Amniotic stem cell (primary cell): ENCODE data around the gene MYT1.
"Not testable (repeated sequence)": the region's sequence is repeated elsewhere in the genome, so short reads cannot be mapped to it uniquely, and the experiment has no call there.

Source experiments
- DNase-seq: peaks from one replicate; lab custom pipeline; 2025; lab: John Stamatoyannopoulos, UW

Gene MYT1

DNA sequence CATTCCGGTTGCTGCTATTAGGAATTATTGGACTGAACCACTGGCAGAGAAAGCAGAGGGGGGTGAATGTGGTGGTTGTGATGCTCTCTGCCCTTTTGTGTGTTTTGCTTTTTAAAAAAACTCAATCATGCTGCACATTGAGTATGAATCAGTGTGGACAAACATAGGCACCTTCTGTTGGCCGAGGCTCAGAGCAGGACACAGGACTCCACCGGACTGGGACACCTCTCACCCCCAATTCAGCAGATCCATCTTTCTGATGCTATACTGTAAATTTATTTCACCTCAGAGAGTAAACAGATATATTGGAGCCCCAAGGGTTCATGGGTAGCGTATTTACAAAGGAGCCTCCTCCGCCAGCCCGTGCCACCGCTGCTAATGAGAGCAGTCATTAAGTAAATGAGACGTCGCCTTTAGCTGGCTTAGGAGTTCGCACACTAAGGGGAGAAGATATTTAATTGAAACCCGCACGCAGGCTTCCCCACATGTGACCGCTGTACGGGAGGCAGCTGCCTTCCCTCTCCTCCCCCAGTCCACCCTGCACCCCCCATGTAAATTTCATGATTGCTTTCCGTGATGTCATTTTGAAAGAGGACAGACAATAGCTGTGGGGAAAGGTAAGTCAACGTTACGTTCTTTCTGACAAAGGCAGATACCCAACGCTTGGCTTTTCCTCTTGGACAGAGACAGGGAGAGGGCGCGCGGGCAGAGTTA, at the start of gene MYT1:
TSS of gene MYT1 (plus strand) at position 330 of the 714 bp plus-strand sequence. CDS start 34,410 bp downstream, outside the sequence.
- no peak for DNase-seq

DNA sequence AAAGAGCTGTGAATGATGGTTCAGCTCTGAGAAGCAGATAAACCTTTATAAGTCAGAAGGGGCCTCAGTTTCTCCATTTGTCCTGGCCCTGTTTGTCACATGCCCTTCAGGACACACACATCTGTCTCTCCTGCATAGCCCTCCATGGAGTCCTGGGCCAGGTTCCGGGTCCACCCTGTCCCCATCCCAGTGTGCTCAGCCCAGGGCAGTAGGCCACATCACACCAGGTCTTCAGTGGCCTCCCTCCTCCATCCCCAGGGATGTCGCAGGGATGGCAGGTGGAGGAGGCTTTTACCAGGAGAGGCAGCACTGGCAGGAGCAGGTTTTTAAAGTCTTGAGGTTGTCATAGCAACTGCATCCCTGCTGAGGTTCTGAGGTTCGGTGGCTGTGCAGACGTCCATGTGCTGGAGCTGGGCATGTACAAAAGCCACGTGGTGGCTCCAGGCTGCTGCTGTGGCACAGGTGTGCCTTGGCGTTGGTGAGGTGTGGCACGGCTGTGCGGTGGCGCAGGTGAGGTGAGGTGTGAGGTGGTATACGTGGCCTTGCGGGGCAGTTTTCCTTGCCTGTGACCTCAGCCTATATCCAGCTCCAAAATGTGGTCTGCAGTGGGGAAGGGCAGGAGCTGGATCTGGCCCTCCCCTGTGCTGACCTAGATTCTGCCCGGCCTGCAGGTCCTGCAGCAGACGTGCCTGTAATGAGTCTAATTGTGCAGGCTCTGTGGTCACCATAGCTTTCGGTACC, 48.9 kb upstream of the MYT1 start:
- no peak for DNase-seq

DNA sequence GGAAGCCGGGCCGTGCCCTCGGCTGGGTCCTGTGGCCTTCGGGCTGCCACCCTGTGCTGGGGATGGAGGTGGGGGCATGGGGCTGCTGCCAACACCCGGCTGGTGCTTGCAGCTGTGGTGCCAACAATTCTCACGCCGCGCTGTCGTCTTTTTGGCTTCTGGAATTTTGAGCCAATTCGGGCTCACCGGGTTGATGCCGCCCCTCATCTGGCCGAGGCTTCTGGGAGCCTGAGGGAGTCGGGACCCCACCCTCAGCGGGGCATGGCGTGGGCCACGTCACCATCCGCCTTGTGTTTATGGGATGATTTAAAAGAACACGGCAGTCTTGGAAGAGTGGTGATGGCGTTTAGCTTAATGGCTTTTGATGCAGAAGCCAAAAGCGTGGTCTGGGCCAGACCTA, 48.2 kb upstream of the MYT1 start:
- DNase-seq, result no peak

DNA sequence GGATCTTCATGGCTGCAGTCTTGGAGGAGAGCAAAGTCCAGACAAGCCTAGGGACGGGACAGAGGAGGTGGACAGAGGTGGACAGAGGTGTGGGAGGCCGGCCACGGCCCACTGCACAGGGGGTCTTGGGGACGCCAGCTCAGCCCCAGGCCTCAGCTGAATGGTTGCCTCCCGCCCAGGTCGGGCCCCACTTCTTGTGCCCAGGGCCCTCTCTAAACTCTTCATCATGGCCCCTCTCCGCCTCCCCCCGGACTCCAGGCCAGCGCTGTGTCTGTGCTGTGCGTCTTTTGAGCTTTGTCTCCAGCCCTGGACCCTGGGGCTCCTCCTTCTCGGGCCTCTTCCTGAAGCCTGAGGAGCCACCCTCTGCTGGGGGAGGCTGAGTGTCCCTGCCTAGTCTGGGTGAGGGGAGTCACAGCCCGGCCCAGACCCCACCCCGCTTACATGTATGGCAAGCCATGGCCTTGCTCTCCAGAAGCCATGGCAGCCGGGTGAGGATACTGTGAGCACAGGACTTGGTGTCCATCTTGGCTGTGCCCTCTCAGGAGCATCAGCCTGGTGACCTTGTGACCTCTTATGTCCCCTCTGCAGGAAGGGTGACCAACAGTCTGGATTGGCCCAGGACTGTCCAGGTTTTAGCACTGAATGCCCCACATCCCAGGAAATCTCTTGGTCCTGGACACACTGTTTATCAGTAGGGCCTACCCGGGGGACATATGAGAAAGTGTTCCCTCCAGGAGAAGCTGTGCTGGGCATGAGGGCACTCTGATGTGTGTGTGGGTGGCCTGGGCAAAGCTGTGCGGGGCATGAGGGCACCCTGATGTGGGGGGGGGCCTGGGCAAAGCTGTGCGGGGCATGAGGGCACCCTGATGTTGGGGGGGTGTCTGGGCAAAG, 47.5 kb upstream of the MYT1 start:
- DNase-seq, result no peak

DNA sequence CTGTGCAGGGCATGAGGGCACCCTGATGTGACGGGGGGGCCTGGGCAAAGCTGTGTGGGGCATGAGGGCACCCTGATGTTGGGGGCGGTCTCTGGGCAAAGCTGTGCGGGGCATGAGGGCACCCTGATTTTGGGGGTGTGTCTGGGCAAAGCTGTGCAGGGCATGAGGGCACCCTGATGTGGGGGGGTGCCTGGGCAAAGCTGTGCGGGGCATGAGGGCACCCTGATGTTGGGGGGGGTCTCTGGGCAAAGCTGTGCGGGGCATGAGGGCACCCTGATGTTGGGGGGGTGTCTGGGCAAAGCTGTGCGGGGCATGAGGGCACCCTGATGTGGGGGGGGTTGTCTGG, 46.8 kb upstream of the MYT1 start:
- DNase-seq, result not testable (repeated sequence)

DNA sequence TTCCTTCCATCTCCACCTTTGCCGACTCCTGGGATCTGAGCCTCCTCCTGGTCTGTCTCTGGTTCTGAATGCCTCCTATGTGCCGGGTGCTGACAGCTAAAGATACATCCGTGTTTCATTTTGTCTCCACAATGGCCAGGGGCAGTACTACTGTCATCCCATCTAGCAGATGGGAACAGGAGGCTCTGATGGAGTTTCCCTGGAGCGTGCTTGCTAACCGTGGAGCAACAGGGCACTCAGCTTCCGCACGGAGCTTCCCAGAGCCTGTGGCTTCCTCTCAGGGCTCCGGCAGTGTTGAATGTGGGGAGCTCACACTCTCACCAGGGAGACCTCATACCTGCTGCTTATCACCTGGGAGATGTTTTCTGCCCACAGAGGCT, 45.0 kb upstream of the MYT1 start:
- DNase-seq, result no peak

DNA sequence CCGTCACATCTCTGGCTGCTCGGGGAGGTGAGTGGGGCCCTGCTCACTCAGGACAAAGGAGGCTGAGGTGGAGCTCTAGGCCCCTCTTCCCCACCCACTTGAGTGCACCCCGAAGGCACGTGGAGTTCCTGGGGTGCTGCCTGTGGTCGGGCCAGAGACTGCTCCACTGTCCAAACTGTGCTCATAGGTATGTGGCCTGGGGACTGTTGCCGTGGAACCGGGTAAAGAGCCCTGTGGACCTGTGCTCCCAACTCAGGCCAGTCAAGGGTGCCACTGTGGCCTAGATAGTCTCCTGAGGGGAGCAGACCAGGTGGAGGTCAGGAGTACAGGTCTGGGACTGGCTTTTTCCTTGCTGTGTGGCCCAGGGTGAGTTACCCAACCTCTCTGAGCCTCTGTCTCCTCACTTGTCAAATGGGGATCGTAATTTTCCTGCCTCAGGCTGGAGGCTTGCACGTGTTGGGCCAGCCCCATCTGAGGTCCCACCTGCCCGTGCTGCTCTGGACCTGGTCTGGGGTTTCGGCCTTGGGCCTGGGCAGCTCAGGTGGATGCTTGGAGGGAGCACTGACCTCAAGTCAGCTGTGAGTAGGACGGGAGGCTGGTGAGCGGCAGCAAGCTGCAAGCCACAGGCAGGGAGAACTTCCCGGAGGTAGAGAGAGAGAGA, 44.4 kb upstream of the MYT1 start:
- DNase-seq, result no peak

DNA sequence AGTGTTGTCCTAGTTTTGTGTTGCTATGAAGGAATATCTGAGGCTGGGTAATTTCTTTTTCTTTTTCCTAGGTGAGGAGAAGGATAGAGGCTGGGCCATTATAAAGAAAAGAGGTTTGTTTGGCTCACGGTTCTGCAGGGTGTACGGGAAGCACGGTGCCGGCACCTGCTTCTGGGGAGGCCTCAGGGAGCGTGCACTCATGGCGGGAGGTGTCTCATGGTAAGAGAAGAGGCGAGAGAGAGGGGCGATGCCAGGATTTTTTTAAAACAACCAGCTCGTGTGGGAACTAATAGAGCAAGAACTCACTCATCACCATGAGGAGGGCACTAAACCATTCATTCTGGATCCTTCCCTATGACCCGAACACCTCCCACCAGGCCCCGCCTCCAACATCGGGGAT, 42.7 kb upstream of the MYT1 start:
- DNase-seq, result no peak

DNA sequence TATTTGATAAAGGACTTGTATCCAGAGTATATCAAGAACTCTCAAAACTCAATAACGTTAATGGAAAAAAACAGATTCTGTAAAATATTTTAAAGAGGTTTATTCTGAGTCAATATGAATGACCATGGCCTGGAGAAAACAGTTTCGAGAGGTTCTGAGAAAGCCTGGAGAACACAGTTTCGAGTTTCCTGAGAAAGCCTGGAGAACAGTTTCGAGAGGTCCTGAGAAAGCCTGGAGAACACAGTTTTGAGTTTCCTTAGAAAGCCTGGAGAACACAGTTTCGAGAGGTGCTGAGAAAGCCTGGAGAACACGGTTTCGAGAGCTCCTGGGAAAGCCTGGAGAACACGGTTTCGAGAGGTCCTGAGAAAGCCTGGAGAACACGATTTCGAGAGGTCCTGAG, 41.3 kb upstream of the MYT1 start:
- not testable (repeated sequence) for DNase-seq

DNA sequence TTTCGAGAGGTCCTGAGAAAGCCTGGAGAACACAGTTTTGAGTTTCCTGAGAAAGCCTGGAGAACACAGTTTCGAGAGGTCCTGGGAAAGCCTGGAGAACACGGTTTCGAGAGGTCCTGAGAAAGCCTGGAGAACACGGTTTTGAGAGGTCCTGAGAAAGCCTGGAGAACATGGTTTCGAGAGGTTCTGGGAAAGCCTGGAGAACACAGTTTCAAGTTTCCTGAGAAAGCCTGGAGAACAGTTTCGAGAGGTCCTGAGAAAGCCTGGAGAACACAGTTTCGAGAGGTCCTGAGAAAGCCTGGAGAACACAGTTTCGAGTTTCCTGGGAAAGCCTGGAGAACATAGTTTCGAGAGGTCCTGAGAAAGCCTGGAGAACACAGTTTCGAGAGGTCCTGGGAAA, 40.7 kb upstream of the MYT1 start:
- not testable (repeated sequence) for DNase-seq

DNA sequence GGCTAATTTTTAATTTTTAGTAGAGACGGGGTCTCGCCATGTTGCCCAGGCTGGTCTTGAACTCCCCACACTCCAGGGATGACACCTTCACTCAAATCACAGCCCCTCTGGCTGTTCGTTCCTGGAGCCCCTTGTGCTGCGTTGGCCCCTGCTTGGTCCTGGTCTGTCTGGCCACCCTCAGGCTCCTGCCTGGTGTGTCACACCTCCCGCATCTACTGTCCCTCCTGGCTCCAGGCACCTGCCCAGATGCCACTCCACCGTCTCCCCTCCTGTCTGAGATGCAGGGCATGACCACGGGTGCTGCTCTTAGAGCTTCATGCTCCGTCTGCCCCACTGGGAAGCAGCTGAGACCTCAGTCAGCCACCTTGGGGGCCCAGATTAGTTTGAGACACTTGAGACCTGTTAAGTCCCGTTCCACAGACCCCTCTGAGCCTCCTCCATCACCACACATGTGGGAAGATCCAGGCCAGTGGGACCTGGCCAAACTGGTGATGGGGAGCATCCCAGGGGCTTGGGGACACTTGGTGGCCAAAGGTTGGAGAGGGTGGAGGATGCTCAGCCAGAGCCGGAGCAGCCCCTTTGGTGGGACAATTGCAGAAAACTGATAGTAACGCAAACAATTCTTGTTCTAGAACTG, 35.0 kb upstream of the MYT1 start:
- DNase-seq, result no peak

DNA sequence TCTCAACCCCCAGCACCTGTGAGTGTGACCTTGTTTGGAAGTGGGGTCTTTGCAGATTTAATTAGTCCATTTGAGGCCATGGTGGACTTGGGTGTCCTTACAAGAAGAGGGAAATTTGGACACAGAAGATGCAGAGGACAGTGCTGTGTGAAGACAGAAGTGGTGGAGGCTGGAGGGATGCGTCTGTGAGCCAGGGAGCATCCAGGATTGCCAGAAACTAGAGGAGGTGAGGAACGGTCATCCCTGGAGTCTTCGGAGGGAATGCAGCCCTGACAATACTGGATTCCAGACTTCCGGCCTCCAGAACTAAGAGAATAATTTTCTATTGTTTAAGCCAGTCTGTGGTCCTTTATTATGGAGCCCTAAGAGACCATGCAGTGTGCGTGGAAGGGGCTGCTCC, 34.0 kb upstream of the MYT1 start:
- no peak for DNase-seq

DNA sequence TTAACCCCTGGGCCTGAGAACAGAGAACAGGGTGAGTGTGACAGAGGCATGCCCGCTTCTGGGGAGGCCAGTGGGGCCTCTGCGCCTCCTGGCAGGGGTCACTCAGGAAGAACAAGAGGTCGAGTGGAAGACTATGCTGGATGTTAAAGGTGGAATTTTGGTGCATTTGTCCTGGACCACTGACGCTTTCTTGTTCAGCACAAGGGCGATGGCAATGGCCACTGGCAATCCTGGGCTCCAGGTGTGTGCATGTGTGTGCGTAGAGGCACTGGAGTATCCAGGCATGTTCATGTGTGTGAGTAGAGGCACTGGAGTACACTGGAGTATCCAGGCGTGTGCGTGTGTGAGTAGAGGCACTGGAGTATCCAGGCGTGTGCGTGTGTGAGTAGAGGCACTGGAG, 33.4 kb upstream of the MYT1 start:
- no peak for DNase-seq

DNA sequence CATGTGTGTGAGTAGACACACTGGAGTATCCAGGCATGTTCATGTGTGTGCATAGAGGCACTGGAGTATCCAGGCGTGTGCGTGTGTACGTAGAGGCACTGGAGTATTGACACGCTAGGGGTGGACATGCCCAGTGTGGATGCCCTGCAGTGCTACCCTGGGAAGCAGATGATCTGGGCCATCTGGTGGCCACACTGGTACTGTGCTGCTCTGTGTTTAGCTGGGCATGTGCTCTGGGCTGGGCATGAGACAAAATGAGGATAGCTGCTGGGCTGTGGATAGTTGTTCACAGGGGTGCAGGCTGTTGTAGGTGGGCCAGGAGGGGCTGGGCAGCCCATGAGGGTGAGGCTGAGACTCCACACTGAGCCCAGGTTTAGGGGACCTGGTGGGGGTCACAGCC, 32.8 kb upstream of the MYT1 start:
- no peak for DNase-seq

DNA sequence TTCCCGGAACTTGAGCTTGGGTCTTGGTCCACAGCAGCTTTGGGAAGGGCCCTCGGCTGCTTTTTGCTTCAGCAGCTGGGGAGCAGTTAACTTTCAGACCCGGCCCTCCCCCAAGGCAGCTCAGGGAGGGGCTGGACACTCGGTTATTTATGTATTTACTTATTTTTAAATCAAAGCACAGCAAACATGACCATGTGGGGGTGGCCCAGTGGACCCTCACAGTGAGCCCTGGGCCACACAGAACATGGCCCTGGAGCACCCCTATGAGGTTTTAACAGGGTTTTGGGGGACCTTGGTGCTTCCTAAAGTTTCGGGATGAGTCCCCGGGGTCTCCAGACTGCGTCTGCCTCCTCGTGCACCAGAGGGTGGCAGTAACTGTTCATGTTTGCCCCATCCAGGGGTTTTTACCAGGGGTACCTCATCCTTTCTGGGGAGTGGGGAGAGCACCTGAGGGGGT, 30.3 kb upstream of the MYT1 start:
- no peak for DNase-seq

DNA sequence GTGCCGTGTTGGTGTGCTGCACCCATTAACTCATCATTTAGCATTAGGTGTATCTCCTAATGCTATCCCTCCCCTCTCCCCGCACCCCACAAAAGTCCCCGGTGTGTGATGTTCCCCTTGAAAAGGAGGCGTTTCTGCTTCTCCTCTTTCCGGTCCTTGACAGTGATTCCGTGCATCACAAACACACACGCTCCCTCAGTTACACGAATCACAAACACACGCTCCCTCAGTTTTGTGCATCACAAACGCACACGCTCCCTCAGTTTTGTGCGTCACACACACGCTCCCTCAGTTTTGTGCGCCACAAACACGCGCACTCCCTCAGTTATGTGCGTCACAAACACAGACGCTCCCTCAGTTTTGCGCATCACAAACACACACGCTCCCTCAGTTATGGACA, 29.5 kb upstream of the MYT1 start:
- DNase-seq, result not testable (repeated sequence)

DNA sequence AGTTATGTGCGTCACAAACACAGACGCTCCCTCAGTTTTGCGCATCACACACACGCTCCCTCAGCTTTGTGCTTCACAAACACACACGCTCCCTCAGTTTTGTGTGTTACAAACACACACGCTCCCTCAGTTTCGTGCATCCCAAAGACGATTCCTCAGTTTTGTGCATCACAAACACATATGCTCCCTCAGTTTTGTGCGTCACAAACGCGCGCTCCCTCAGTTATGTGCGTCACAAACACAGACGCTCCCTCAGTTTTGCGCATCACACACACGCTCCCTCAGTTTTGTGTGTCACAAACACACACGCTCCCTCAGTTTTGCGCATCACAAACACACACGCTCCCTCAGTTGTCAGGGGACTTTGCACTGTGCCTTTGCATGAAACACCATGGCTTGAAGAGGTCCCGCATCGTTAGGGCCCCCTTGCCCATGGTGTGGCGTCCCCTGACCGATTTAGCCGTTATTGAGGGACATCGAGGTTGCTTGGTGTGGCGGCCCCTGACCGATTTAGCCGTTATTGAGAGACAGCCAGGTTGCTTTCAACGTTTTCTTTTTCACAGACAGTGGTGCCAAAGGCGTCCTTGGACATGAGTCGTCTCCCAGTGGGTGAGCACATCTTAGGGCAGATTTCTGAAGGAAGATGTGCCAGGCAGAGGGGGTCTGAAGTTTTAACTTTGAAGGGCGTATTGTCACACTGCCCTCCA, 28.1 kb upstream of the MYT1 start:
- no peak for DNase-seq

DNA sequence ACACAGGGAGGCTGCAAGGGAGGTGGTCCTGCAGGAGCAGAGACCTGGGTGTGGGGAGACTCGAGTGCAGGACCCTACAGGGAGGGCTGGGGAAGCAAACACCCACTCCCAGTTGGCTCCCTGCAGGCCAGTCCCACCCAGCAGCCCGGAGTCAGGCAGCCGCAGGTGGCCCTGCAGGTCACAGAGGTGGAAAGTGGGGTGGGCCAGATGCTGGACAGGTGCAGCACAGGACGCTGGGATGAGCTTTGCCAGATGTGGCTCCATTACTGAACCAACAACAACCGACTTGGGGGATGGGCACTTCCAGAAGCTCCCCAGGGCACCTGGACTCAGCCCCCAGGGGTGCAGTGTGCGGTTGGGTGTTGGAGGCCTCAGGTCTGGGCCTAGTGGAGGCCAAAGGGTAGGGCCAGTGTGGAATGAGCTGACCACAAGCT, 26.6 kb upstream of the MYT1 start:
- no peak for DNase-seq

DNA sequence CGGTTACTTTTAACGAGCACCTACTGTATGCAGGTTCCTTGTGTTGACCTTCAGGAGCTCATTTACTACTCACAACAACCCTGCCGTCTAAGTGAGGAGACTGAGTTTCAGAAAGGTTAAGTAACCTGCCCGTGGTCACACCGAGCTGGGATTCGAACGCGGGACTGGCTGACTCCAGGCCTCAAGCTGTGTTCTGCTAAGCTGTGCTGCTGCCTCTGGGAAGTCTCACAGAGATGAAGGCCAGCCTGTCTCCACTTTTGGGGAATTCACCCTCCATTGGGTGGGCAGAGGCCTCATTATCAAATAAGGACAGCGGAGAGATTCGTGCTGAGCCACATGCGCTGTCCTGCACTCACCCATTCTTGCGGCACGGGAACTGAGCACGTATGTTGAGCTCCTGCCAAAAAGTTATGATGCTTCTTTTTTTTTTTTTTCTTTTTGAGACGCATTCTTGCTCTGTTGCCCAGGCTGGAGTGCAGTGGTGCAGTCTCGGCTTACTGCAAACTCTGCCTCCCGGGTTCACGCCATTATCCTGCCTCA, 25.9 kb upstream of the MYT1 start:
- no peak for DNase-seq

DNA sequence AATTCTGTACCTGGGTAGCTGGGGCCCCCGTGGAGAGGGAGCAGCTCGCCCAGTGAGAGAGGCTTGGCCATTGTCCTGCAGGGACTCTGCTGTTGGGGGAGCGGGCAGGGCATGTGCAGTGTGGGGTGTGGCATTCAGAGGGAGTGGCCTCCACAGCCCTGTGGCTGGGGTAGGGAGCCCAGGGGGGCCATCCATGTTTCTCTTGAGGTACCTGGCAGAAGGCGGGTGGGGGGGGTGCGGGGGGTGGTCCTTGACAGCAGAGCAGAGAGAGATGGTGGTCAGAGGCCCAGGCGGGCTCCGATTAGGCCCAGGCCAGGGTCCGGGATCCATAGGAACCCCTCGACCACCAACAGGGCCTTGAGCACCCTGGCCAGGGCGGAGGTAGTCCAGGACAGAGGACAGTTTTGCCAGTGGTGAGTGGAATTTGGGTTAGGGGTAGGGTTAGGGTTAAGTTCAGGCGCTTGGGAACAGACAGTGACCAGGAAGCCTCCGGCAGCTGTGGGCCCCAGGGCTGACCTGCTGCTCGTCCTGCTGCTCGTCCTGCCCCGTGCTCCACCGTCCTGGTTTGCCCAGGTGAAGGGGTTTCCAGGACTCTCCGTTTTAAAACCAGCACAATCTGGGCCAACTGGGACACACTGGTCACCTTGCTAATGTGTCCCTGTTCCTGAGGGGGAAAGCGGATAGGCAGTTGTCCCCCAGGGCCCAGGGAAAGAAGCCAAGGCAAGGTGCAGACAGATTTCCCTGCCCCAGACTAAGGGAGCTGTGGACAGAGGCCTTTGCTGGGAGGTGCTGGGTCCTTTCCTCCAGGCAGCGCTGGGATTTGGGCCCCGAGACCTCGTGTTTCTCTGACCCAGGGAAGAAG, 24.8 kb upstream of the MYT1 start:
- no peak for DNase-seq
